Forelimb muscle (tissue), 1 donor: Measurements from ENCODE around the gene C3orf20. TPM values are rescaled to one million over a fixed set of nuclear protein-coding genes. Genes with fewer than 3 reads are reported as not detected.
"Not testable (repeated sequence)": the region's sequence is repeated elsewhere in the genome, so short reads cannot be mapped to it uniquely, and the experiment has no call there.

ENCODE experiments used
- DNase-seq: peaks from one replicate; pipeline ENCODE4 v3.0.0-alpha.2; 2013; ENCODE audit warnings: low read depth
- polyA plus RNA-seq: library from polyadenylated mRNA; unstranded; fragments of 120-200 nt; gene quantifications from one replicate; pipeline ENCODE4 v1.2.1, GENCODE V29; 2013; ENCODE audit not compliant: insufficient read length

C3orf20 gene
- polyA plus RNA-seq, 1 donor: 0.11 TPM

- no peak for DNase-seq
Measured at GRCh38 chr3:14649466-14649865, 25.5 kb upstream of the C3orf20 start.

- no peak for DNase-seq
Measured at GRCh38 chr3:14650193-14650592, 24.7 kb upstream of the C3orf20 start.

GRCh38 chr3:14651440-14652251 lies 23.3 kb upstream of the C3orf20 start, which contains the start of gene CCDC174:
Gene CCDC174, plus strand, starts transcription at chr3:14651762. Its CDS starts 75 bp downstream, at chr3:14651837.
- DNase-seq: peak; percentile 99

GRCh38 chr3:14652360-14652907 lies 22.5 kb upstream of the C3orf20 start:
- not testable (repeated sequence) for DNase-seq

GRCh38 chr3:14657579-14657978 lies 17.4 kb upstream of the C3orf20 start:
- no peak for DNase-seq

- DNase-seq: no peak
Measured at GRCh38 chr3:14658978-14659377, 16.0 kb upstream of the C3orf20 start.

GRCh38 chr3:14660942-14661341 lies 14.0 kb upstream of the C3orf20 start:
- DNase-seq: no peak

GRCh38 chr3:14663396-14664135 lies 11.4 kb upstream of the C3orf20 start:
- no peak for DNase-seq

GRCh38 chr3:14664170-14664569 lies 10.8 kb upstream of the C3orf20 start:
- DNase-seq: no peak

- DNase-seq: no peak
Measured at GRCh38 chr3:14672588-14672987, 2.4 kb upstream of the C3orf20 start.

- no peak for DNase-seq
Measured at GRCh38 chr3:14676881-14677280, 1.9 kb downstream of the C3orf20 start.

- DNase-seq: no peak
Measured at GRCh38 chr3:14678015-14678503, 3.1 kb downstream of the C3orf20 start.

GRCh38 chr3:14680115-14680514 lies 5.2 kb downstream of the C3orf20 start:
- no peak for DNase-seq

- no peak for DNase-seq
Measured at GRCh38 chr3:14680716-14681115, 5.8 kb downstream of the C3orf20 start.

GRCh38 chr3:14684447-14684846 lies 9.5 kb downstream of the C3orf20 start:
- no peak for DNase-seq

GRCh38 chr3:14685179-14685578 lies 10.2 kb downstream of the C3orf20 start:
- DNase-seq: no peak

GRCh38 chr3:14687360-14687759 lies 12.4 kb downstream of the C3orf20 start:
- no peak for DNase-seq

GRCh38 chr3:14688525-14688924 lies 13.6 kb downstream of the C3orf20 start:
- DNase-seq: no peak

- no peak for DNase-seq
Measured at GRCh38 chr3:14689247-14689980, 14.5 kb downstream of the C3orf20 start.

GRCh38 chr3:14691239-14691638 lies 16.3 kb downstream of the C3orf20 start:
- DNase-seq: no peak

- no peak for DNase-seq
Measured at GRCh38 chr3:14691719-14692118, 16.8 kb downstream of the C3orf20 start.
